Astrocyte (in vitro differentiated cells and primary cell): ENCODE measurements around the gene ALMS1. TPM values are rescaled to one million over a fixed set of nuclear protein-coding genes. Genes with fewer than 3 reads are reported as not detected.
"Not testable (repeated sequence)": the region's sequence is repeated elsewhere in the genome, so short reads cannot be mapped to it uniquely, and the experiment has no call there.

Experiments
- DNase-seq: peaks from one replicate; pipeline ENCODE4 v3.0.0-alpha.2; 2010; ENCODE audit warnings: low read depth
- FAIRE-seq: peaks from 2 replicates; lab custom pipeline; 2011; peaks lifted over from hg19 to GRCh38; lab: Jason Lieb, UNC
- H2AFZ ChIP-seq: 2 replicates; pipeline ENCODE4 v1.6.0; 2012; ENCODE audit warnings: low read depth, low read length, inconsistent platforms
- H3K27ac ChIP-seq: 2 replicates; pipeline ENCODE4 v1.5.1; 2011; ENCODE audit warnings: low read depth, low read length, inconsistent platforms
- H3K27me3 ChIP-seq: 2 replicates; pipeline ENCODE4 v1.6.0; 2011; ENCODE audit warnings: low read length, inconsistent platforms; ENCODE audit not compliant: insufficient read depth
- H3K36me3 ChIP-seq: 2 replicates; pipeline ENCODE4 v1.5.1; 2011; ENCODE audit warnings: low read length, inconsistent platforms; ENCODE audit not compliant: insufficient read depth
- H3K4me1 ChIP-seq: 2 replicates; pipeline ENCODE4 v1.5.1; 2011; ENCODE audit warnings: low read length, inconsistent platforms; ENCODE audit not compliant: insufficient read depth
- H3K4me2 ChIP-seq: 2 replicates; pipeline ENCODE4 v1.6.0; 2012; ENCODE audit warnings: low read length, inconsistent platforms
- H3K4me3 ChIP-seq: 2 replicates; pipeline ENCODE4 v1.5.1; 2011; ENCODE audit warnings: low read depth, mild to moderate bottlenecking, low read length, inconsistent platforms; ENCODE audit not compliant: insufficient read depth
- H3K79me2 ChIP-seq: 2 replicates; pipeline ENCODE4 v1.6.0; 2012; ENCODE audit warnings: mild to moderate bottlenecking, low read length, inconsistent platforms; ENCODE audit not compliant: insufficient read depth
- H3K9ac ChIP-seq: 2 replicates; pipeline ENCODE4 v1.6.0; 2012; ENCODE audit warnings: mild to moderate bottlenecking, low read length, inconsistent platforms
- H3K9me3 ChIP-seq: 2 replicates; pipeline ENCODE4 v1.5.1; 2012; ENCODE audit warnings: low read depth, mild to moderate bottlenecking, low read length, inconsistent platforms; ENCODE audit not compliant: insufficient read depth
- H4K20me1 ChIP-seq: 2 replicates; pipeline ENCODE4 v1.6.0; 2012; ENCODE audit warnings: low read length, inconsistent platforms; ENCODE audit not compliant: insufficient read depth
- H3K27ac Mint-ChIP-seq: one replicate; pipeline ENCODE4 v1.8.0; 2021; ENCODE audit warnings: mild to moderate bottlenecking, mixed read lengths; ENCODE audit not compliant: unreplicated experiment
- H3K27me3 Mint-ChIP-seq: one replicate; pipeline ENCODE4 v1.8.0; 2021; ENCODE audit warnings: low read depth, mixed read lengths; ENCODE audit not compliant: unreplicated experiment
- H3K36me3 Mint-ChIP-seq: one replicate; pipeline ENCODE4 v1.8.0; 2021; ENCODE audit warnings: low read depth, mixed read lengths; ENCODE audit not compliant: unreplicated experiment
- H3K4me1 Mint-ChIP-seq: one replicate; pipeline ENCODE4 v1.8.0; 2021; ENCODE audit warnings: low read depth, mixed read lengths; ENCODE audit not compliant: unreplicated experiment
- H3K4me3 Mint-ChIP-seq: one replicate; pipeline ENCODE4 v1.8.0; 2021; ENCODE audit warnings: mild to moderate bottlenecking, moderate library complexity, mixed read lengths; ENCODE audit not compliant: unreplicated experiment
- H3K9me3 Mint-ChIP-seq: one replicate; pipeline ENCODE4 v1.8.0; 2021; ENCODE audit warnings: mild to moderate bottlenecking, mixed read lengths; ENCODE audit not compliant: unreplicated experiment
- CTCF ChIP-seq: IDR thresholded peaks from 2 replicates; pipeline ENCODE4 v1.5.1; 2011; ENCODE audit warnings: low read depth, mild to moderate bottlenecking, inconsistent platforms, low read length, moderate library complexity; ENCODE audit not compliant: insufficient read depth
- EZH2 ChIP-seq: IDR thresholded peaks from 2 replicates; pipeline ENCODE4 v1.6.1; 2012; ENCODE audit warnings: mild to moderate bottlenecking, low read length, inconsistent platforms; ENCODE audit not compliant: insufficient read depth
- total RNA-seq: library from RNA; stranded (reverse); gene quantifications from 2 replicates; pipeline ENCODE4 v1.2.1, GENCODE V29; 2021

The ALMS1 gene
- total RNA-seq, 1 donor from 2014 or later: 14.6 TPM

- peaks cover 3% of the 10 kb centered on the region for H3K9me3 Mint-ChIP-seq
- no peaks in the 10 kb centered on the region for H3K79me2 ChIP-seq
- no peaks in the 10 kb centered on the region for H3K4me1 ChIP-seq
- H3K27me3 Mint-ChIP-seq: no peaks in the 10 kb centered on the region
- no peak overlapping the region for H3K4me2 ChIP-seq
- H3K9ac ChIP-seq: no peak overlapping the region
- no peak for FAIRE-seq
- H3K4me1 Mint-ChIP-seq: peaks cover 17% of the 10 kb centered on the region
- DNase-seq: peak; percentile 65
- H3K27ac Mint-ChIP-seq: no peak overlapping the region
- H3K4me3 ChIP-seq: no peak overlapping the region
- H3K9me3 ChIP-seq: peaks cover 3% of the 10 kb centered on the region
- H2AFZ ChIP-seq: no peak overlapping the region
- TF ChIP-seq CTCF (no peak), EZH2 (no peak)
- H3K36me3 Mint-ChIP-seq: peaks cover 5% of the 10 kb centered on the region
- H3K27me3 ChIP-seq: no peaks in the 10 kb centered on the region
- H4K20me1 ChIP-seq: no peaks in the 10 kb centered on the region
- H3K36me3 ChIP-seq: peaks cover under 1% of the 10 kb centered on the region
- no peak overlapping the region for H3K27ac ChIP-seq
- no peak overlapping the region for H3K4me3 Mint-ChIP-seq
Observed at GRCh38 chr2:73516033-73516432, 130.4 kb downstream of the ALMS1 start.

- no peaks in the 10 kb centered on the region for H4K20me1 ChIP-seq
- H3K9ac ChIP-seq: no peak overlapping the region
- no peak overlapping the region for H3K4me3 ChIP-seq
- H3K4me3 Mint-ChIP-seq: no peak overlapping the region
- H3K36me3 ChIP-seq: no peaks in the 10 kb centered on the region
- H3K36me3 Mint-ChIP-seq: peaks cover 44% of the 10 kb centered on the region
- no peaks in the 10 kb centered on the region for H3K4me1 ChIP-seq
- no peaks in the 10 kb centered on the region for H3K27me3 Mint-ChIP-seq
- peaks cover 5% of the 10 kb centered on the region for H3K9me3 ChIP-seq
- no peak overlapping the region for H3K27ac ChIP-seq
- H3K27ac Mint-ChIP-seq: no peak overlapping the region
- TF ChIP-seq EZH2 (no peak), CTCF (no peak)
- no peaks in the 10 kb centered on the region for H3K79me2 ChIP-seq
- DNase-seq: no peak
- peaks cover 27% of the 10 kb centered on the region for H3K9me3 Mint-ChIP-seq
- H3K27me3 ChIP-seq: no peaks in the 10 kb centered on the region
- no peak overlapping the region for H2AFZ ChIP-seq
- H3K4me1 Mint-ChIP-seq: no peaks in the 10 kb centered on the region
- H3K4me2 ChIP-seq: no peak overlapping the region
- no peak for FAIRE-seq
Observed at GRCh38 chr2:73528688-73529087, 143.1 kb downstream of the ALMS1 start.

- not testable (repeated sequence) for H3K27me3 Mint-ChIP-seq, H3K9me3 ChIP-seq, H3K4me1 Mint-ChIP-seq, H3K27me3 ChIP-seq, H2AFZ ChIP-seq, H3K9ac ChIP-seq, DNase-seq, H3K4me3 Mint-ChIP-seq, H3K4me3 ChIP-seq, H3K36me3 ChIP-seq, H3K4me1 ChIP-seq, FAIRE-seq, H4K20me1 ChIP-seq, H3K4me2 ChIP-seq, H3K79me2 ChIP-seq, H3K27ac Mint-ChIP-seq, H3K27ac ChIP-seq
- H3K36me3 Mint-ChIP-seq: peaks cover 49% of the 10 kb centered on the region
- peaks cover 27% of the 10 kb centered on the region for H3K9me3 Mint-ChIP-seq
Observed at GRCh38 chr2:73530773-73531172, 145.1 kb downstream of the ALMS1 start.
